Stimulated activated CD8-positive, alpha-beta memory T cell treated with anti-CD3 and anti-CD28 coated beads, Interleukin-2, amount 100 ng/mL, for 48 hours (primary cell): Measurements from ENCODE around the gene PLXNA4.

Experiments
- DNase-seq, 2 donors: peaks; one replicate each; pipeline ENCODE4 v3.0.0-alpha.2; 2020; ENCODE audit warnings: low read depth in 2 of 2

PLXNA4 gene

DNA sequence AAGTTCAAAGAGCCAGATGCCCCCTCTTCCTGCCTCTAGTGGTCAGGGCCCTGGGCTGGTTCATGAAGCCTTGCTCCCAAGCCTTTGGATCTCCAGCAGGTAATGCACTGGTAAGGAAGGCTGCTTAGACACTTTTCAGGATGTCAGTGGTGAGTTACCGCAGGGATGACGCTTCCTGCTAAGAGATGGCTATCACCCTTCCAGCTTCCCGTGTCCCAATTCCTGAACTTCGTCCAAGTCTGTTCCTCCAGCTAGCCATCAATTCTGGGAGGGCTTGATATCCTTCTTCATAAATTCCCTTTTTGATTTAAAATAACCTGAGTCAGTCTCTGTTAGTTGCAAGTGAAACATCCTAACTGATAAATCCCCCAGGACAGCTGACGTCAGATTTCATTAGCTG lies 221.2 kb downstream of the PLXNA4 start:
- no peak for DNase-seq

DNA sequence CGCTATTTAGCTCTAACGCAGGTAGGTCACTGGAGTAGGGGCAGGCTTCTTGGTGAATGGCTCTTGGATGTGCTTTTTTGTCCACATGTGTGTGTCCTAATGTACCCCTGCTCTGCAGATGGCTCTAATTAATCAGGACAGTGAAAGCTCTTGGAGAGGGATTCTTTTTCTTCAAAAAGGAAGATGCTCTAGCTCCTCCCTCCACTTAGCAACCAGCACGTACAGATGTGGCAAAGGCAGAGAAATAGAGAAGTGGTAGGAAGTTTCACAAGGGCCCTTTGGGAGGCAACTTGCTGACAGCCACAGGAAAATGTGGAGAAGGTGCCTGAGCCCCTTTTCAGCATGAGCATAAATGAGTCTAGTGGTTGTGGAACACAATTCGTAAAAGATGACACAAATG lies 221.7 kb downstream of the PLXNA4 start:
- DNase-seq: no peak

DNA sequence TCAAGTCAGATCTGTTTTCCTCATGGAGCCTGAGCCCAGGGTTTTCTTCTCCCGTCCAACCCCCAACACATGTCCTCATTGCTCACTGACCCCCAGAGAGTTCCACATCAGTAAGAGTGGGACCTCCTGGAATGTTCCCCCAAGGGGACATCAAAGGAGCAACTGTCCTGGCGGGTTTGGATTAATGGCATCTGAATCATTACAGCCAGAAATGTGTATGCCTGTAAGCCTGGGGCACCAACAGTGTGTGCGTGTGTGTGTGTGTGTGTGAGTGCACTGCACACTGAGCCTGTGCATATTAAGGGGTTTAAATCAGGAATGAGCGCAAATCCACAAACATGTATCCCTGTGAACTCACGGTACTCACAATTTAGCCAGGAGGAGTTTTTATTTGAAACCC lies 222.3 kb downstream of the PLXNA4 start:
- DNase-seq: no peak

DNA sequence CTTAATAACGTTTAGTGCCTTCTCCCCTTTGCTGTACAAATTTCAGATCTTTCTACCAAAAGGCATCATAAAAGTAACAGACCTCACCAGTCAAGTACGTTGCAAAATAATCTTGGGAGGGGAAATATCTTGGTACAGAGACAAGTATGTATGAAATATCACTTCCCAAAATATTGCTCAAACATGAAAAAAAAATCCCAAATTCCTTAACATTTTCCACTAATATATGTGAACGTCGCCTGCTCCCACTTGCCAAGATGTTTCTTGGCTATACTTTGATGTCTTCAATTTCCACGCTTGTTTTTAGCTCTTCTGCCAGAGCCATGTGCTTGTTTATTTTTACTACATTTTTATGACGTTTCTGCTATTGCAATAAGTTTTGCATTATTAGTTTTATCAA lies 223.5 kb downstream of the PLXNA4 start:
- no peak for DNase-seq

DNA sequence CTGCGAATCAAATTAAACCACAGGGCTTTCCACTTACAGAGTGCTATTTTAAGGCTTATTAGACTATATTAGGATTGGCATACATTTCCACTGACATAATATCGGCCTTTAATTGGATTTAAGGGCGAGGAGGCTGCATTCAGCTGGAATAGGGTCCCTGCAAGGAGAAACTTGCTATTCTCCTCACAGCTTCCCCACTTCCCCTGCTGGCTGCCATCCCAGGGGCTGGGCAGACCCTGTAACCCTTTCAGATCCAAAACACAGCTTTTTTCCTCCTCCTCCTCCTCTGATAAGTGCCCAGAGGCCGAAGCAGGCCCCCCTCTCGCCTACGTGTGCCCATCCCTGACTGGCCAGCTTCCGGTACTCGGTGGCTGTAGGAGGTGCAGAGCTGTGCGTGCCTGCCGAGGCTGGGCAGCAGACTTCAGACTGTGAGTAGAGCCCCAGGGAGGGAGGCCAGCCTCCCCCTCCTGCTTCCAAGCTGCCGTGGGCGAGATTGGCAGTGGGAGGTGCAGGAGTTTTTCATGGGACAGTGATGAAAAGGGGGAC lies 224.2 kb downstream of the PLXNA4 start:
- DNase-seq: no peak

- no peak for DNase-seq
Observed at GRCh38 chr7:132350741-132351140, 225.5 kb downstream of the PLXNA4 start.

DNA sequence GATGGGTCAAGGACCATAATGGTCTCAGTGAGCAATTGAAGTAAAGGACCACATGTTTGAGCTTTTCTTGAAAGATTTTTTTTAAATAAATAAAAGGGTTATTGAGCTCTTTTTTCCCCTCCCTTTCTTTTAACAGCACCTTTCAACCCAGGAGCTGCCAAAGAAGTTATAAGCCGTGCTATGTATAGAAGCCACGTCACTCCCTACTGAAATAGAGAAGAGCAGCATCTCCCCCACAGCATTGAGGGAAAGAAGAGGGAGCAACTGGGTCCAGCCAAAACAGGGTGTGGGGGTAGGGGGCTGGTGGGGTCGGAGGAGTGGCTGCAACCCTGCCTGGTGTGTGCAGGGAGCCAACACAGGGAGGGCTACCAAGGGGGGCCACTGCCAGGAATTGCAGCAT lies 227.2 kb downstream of the PLXNA4 start:
- DNase-seq: no peak

GRCh38 chr7:132348341-132348740 lies 227.9 kb downstream of the PLXNA4 start:
- no peak for DNase-seq

- no peak for DNase-seq
Observed at GRCh38 chr7:132347858-132348257, 228.4 kb downstream of the PLXNA4 start.

DNA sequence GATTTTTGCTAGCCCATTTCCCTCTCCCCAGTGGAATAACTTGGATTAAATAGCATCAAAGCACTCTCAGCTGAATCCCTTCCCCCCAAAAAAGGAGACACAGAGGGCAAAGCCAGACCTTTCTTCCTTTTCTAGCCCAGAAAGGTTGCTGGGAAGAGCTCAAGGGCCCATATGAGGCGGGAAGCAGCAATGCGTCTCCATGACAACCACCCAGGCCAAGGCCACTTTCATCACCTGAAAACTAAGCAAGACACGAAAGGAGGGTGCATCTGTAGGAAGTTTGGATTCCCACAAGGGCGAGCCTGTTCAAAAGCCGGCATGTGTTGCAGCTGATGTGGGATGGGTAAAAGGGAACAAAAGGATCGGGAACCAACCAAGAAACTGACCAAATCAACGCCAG lies 229.1 kb downstream of the PLXNA4 start:
- DNase-seq: no peak

DNA sequence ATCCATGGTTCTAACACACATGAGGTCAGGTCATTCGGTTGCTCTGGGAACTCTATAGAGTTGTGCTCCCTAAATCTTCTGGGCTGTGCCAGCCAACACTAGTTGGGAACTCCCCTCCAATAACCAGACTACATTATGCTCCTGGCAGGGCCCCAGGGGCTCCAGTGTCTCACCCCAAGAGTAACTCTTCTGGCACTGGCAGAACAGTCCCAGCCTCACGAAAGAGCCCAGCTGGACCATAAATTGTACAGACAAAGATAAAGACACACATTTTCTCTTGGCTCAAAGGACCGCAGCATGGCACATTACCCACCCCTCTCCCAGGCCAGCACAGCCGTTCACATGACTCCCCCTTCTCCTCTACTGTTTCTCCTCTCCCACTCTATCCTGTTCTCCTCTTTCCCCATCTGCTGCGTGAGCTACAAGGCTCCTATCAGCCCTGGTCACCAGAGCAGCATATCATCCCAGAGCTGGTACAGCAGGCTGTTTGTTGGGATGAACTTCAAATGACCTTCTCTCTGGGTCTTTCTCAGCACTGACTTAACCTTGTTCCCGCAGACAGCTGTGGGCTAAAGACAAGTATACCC lies 230.6 kb downstream of the PLXNA4 start:
- no peak for DNase-seq

DNA sequence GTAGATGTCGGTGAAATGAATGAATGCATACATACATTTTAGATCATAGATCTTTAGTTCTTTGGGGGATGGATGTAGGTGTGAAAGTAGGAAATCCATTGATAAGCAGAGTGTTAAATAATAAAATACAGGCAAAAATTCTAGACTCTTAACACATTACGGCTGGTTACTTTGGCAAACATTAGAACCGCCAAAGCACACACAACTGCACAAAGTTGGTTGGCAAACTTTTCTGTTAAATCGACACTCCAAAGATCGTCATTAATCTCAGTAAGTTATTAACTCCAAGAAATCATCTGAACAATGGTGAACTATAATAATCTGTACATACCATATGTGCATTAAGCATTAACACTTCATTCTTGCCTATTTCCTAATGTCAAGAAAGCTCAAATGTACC lies 231.2 kb downstream of the PLXNA4 start:
- DNase-seq: no peak

DNA sequence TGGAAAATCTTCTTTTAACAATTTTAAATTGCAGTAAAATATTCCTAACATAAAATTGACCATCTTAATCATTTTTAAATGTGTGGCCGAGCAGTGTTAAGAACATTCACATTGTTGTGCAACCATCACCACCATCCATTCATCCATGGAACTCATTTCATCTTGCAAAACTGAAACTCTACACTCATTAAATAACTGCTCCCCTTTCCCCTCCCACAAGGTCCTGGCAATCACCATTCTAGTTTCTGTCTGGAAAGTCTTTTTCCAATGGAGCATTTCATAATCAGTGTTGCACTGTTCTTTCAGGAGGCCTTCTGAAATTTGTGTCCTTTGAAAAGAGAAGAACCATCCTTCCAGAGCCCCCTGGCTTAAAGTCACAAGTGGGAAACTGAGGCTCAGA lies 233.1 kb downstream of the PLXNA4 start:
- DNase-seq: no peak

GRCh38 chr7:132337450-132338080 lies 238.7 kb downstream of the PLXNA4 start:
- DNase-seq: no peak

- DNase-seq: no peak
Observed at GRCh38 chr7:132336797-132337196, 239.5 kb downstream of the PLXNA4 start.

GRCh38 chr7:132333301-132333700 lies 243.0 kb downstream of the PLXNA4 start:
- DNase-seq: no peak

DNA sequence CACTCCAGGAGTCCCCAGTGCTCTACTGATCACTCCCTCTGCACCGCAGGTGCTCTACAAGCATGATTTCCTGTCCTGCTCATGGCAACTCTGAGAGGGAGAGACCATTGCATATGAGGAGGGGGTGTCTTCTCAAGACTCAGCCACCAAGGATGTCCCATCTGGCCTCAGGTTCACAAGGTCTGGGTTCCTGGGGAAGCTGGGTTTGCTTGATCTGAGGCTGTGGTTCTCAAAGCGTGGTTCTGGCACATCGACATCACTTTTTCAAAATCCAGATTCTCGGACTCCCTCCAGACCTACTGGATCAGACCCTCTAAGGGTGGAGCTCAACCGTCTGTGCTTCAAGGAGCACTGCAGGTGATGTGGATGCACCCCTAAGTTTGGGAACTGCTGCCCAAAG lies 247.5 kb downstream of the PLXNA4 start:
- DNase-seq: no peak

DNA sequence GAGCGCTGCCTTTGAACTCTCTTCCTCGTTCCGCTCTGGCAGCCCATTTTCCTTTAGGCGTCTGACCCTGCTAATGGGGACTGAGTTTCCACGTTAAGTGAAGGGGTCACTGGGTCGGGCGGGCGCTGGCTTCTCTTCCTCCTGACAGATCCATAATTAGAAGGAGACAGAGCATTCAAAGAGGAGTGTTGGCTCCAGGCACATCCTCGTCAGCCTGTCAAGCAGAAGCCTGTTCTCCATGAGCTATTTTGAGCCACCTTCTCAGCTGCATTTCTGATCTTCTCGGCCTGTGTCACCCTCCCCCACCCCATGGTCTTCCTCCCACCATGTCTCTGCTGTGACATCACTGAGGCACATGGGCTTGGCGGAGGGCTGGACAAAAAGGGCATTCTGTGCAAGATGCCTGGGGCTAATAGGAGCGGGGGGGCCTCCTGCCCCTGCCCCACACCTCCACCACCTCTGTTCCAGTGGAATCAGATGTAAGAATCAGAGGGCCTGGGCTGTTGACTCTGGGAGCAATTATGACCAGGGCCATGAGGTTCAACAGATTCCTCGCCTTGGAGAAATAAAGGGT lies 248.1 kb downstream of the PLXNA4 start:
- DNase-seq: no peak

- DNase-seq: no peak
Observed at GRCh38 chr7:132326878-132327589, 249.2 kb downstream of the PLXNA4 start.

DNA sequence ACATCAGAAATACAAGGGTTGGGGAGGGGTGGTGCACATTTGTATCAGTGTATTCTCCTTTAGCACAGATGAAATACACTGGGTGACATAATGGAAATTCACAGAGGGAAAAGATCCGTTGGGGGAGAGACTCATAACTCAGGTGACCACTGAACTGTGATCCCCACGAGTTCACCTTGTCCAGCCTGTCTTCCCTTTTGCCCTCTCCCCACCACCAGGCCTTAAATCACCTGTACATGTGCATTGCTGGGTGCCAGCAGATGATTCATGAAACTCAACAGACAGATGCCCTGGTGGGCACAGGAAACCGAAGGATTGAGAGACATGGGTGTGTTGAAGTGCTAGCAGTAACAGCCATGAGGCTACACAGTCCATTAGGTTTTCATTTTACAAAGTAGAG lies 253.3 kb downstream of the PLXNA4 start:
- DNase-seq: no peak

DNA sequence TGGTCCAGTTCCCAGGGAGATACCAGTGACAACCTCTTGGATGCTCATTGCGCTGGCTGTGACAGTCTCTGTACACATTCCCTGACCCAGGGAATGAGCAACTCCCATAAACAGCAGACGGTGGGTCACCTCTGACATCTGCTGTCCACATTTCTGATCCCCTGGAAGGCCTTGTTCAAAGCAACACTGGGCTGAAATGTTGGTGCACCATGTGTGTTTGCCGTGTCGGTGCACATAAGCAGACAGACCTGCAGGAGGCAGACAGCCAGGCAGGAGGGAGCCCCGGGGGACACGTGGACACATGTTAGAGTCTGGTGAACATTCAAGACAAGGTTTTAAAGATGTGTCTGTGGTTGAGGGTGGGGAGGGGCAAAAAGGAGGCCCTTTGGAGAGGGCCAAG lies 254.9 kb downstream of the PLXNA4 start:
- DNase-seq: no peak

GRCh38 chr7:132319481-132319880 lies 256.8 kb downstream of the PLXNA4 start:
- no peak for DNase-seq
